IMR-90 (cell line): ENCODE data around the gene LUC7L. TPM values are rescaled to one million over a fixed set of nuclear protein-coding genes. Genes with fewer than 3 reads are reported as not detected.

ENCODE experiments used
- ATAC-seq: fragments of 200-7000 bp; cut with Tn5 transposase; 2 replicates; pipeline ENCODE4 v1.9.1; 2020; ENCODE audit warnings: low read depth, mild to moderate bottlenecking, moderate library complexity
- BruUV-seq: library from RNA; stranded (reverse); fragments of 400-500 nt; replicated peaks from 2 replicates; lab custom pipeline; 2021; lab: Mats Ljungman, UMichigan
- CTCF ChIA-PET: fragments of 300-600 bp; formaldehyde crosslinking; extraction: SDS; loops from one replicate; lab custom pipeline; 2021; ENCODE audit warnings: antibody characterized with exemption; lab: Yijun Ruan, JAX
- POLR2A ChIA-PET: fragments of 300-600 bp; sonication (Branson Sonifier 250); formaldehyde crosslinking; loops from one replicate; lab custom pipeline; 2022; ENCODE audit warnings: antibody characterized with exemption; ENCODE audit not compliant: unreplicated experiment; lab: Charles Lee
- DNase-seq: peaks from one replicate; pipeline ENCODE4 v3.0.0; 2013
- H2AFZ ChIP-seq: replicated peaks from 2 replicates; pipeline ENCODE3; 2013; ENCODE audit warnings: low read length, mild to moderate bottlenecking; ENCODE audit not compliant: poor library complexity
- H2AK5ac ChIP-seq: 2 replicates; pipeline ENCODE4 v1.6.1; 2013; ENCODE audit warnings: low read depth, low read length, inconsistent platforms
- H2AK9ac ChIP-seq: replicated peaks from 2 replicates; pipeline ENCODE3; 2013; ENCODE audit warnings: mild to moderate bottlenecking, low read depth, low read length, moderate library complexity; ENCODE audit not compliant: poor library complexity
- H2BK120ac ChIP-seq: 2 replicates; pipeline ENCODE4 v1.6.1; 2013; ENCODE audit warnings: low read depth, low read length, inconsistent platforms
- H2BK15ac ChIP-seq: 3 replicates; pipeline ENCODE4 v1.6.1; 2013; ENCODE audit warnings: low read depth, low read length, inconsistent platforms
- H2BK20ac ChIP-seq: 2 replicates; pipeline ENCODE4 v1.6.1; 2013; ENCODE audit warnings: low read depth, mild to moderate bottlenecking, inconsistent platforms, low read length, moderate library complexity
- H2BK5ac ChIP-seq: 2 replicates; pipeline ENCODE4 v1.6.1; 2013; ENCODE audit warnings: mild to moderate bottlenecking, low read depth, low read length, inconsistent platforms; ENCODE audit not compliant: poor library complexity, severe bottlenecking
- H3K14ac ChIP-seq: replicated peaks from 2 replicates; pipeline ENCODE4 v1.6.1; 2013; ENCODE audit warnings: low read depth, low read length, inconsistent platforms
- H3K18ac ChIP-seq: 2 replicates; pipeline ENCODE4 v1.6.1; 2013; ENCODE audit warnings: low read depth, low read length, control low read depth
- H3K23ac ChIP-seq: 2 replicates; pipeline ENCODE4 v1.6.1; 2013; ENCODE audit warnings: low read depth, low read length, inconsistent platforms
- H3K27ac ChIP-seq: 2 replicates; pipeline ENCODE4 v1.5.1; 2013; ENCODE audit warnings: mild to moderate bottlenecking, control low read depth, low read length; ENCODE audit not compliant: insufficient read depth
- H3K27me3 ChIP-seq: 2 replicates; pipeline ENCODE4 v1.6.1; 2013; ENCODE audit warnings: low read length; ENCODE audit not compliant: control insufficient read depth, insufficient read depth
- H3K36me3 ChIP-seq: 2 replicates; pipeline ENCODE4 v1.6.1; 2013; ENCODE audit warnings: low read length, mixed read lengths; ENCODE audit not compliant: control insufficient read depth, insufficient read depth
- H3K4ac ChIP-seq: 2 replicates; pipeline ENCODE4 v1.6.1; 2013; ENCODE audit warnings: low read depth, low read length, inconsistent platforms
- H3K4me1 ChIP-seq: 2 replicates; pipeline ENCODE4 v1.6.1; 2013; ENCODE audit warnings: low read length, mixed read lengths; ENCODE audit not compliant: control insufficient read depth, insufficient read depth
- H3K4me2 ChIP-seq: 2 replicates; pipeline ENCODE4 v1.6.1; 2013; ENCODE audit warnings: low read depth, mild to moderate bottlenecking, control low read depth, low read length, moderate library complexity
- H3K4me3 ChIP-seq: 2 replicates; pipeline ENCODE4 v1.5.1; 2013; ENCODE audit warnings: low read depth, mild to moderate bottlenecking, control low read depth, low read length, moderate library complexity; ENCODE audit not compliant: insufficient read depth
- H3K56ac ChIP-seq: 2 replicates; pipeline ENCODE4 v1.6.1; 2013; ENCODE audit warnings: low read length, inconsistent platforms; ENCODE audit not compliant: insufficient read depth; ENCODE audit errors: extremely low read depth
- H3K79me1 ChIP-seq, 2 experiments: 2 replicates each; pipeline ENCODE4 v1.6.1; 2013; ENCODE audit warnings: low read length in 2 of 2, inconsistent platforms in 1 of 2, low read depth in 1 of 2
- H3K9ac ChIP-seq: 2 replicates; pipeline ENCODE4 v1.6.1; 2013; ENCODE audit warnings: low read depth, low read length, control low read depth
- H3K9me1 ChIP-seq: 2 replicates; pipeline ENCODE4 v1.6.1; 2013; ENCODE audit warnings: low read length, inconsistent platforms; ENCODE audit not compliant: insufficient read depth
- H3K9me3 ChIP-seq: 2 replicates; pipeline ENCODE4 v1.6.1; 2013; ENCODE audit warnings: low read length; ENCODE audit not compliant: control insufficient read depth, insufficient read depth
- H4K20me1 ChIP-seq: 2 replicates; pipeline ENCODE4 v1.6.1; 2013; ENCODE audit warnings: low read length, inconsistent platforms; ENCODE audit not compliant: insufficient read depth
- H4K5ac ChIP-seq: 2 replicates; pipeline ENCODE4 v1.6.1; 2013; ENCODE audit warnings: mild to moderate bottlenecking, low read depth, low read length, control low read depth
- H4K8ac ChIP-seq, 2 experiments: 2 replicates each; pipeline ENCODE4 v1.6.1; 2013; ENCODE audit warnings: low read depth in 2 of 2, low read length in 2 of 2, control low read depth in 1 of 2, inconsistent platforms in 1 of 2
- H4K91ac ChIP-seq: 2 replicates; pipeline ENCODE4 v1.6.1; 2013; ENCODE audit warnings: low read depth, low read length, inconsistent platforms; ENCODE audit not compliant: insufficient read depth
- BHLHE40 ChIP-seq: fragments of 150-350 bp; IDR thresholded peaks from 2 replicates; pipeline ENCODE4 v1.6.1; 2016; ENCODE audit warnings: mild to moderate bottlenecking, low read depth, low read length
- CEBPB ChIP-seq: IDR thresholded peaks from 2 replicates; pipeline ENCODE4 v1.6.1; 2012; ENCODE audit warnings: low read depth, low read length, improper control_type of control experiment
- CHD1 ChIP-seq: IDR thresholded peaks from 2 replicates; pipeline ENCODE4 v1.6.1; 2012; ENCODE audit warnings: low read depth, low read length, improper control_type of control experiment
- FOS ChIP-seq: fragments of 150-350 bp; IDR thresholded peaks from 2 replicates; pipeline ENCODE4 v1.6.1; 2016; ENCODE audit warnings: low read depth, low read length
- MAFK ChIP-seq: IDR thresholded peaks from 2 replicates; pipeline ENCODE4 v1.6.1; 2012; ENCODE audit warnings: low read depth, low read length, improper control_type of control experiment
- MXI1 ChIP-seq: IDR thresholded peaks from 2 replicates; pipeline ENCODE4 v1.6.1; 2012; ENCODE audit warnings: low read depth, mild to moderate bottlenecking, low read length, moderate library complexity, borderline replicate concordance
- NFE2L2 ChIP-seq: fragments of 150-350 bp; IDR thresholded peaks from 2 replicates; pipeline ENCODE4 v1.6.1; 2016; ENCODE audit warnings: low read depth, mild to moderate bottlenecking, low read length
- RAD21 ChIP-seq: IDR thresholded peaks from 2 replicates; pipeline ENCODE4 v1.6.1; 2012; ENCODE audit warnings: low read length, improper control_type of control experiment
- RFX5 ChIP-seq: IDR thresholded peaks from 2 replicates; pipeline ENCODE4 v1.8.0; 2012; ENCODE audit warnings: low read depth, mild to moderate bottlenecking, low read length, moderate library complexity
- SMC3 ChIP-seq: fragments of 150-350 bp; IDR thresholded peaks from 2 replicates; pipeline ENCODE4 v1.6.1; 2016; ENCODE audit warnings: low read depth, mild to moderate bottlenecking, antibody characterized with exemption, low read length, moderate library complexity
- WGBS, 2 experiments: methylation state at CpG; one replicate each; pipeline versions ENCODE4 v1.1.5 to v1.1.7; 2013; ENCODE audit warnings: missing lambda C conversion rate in 2 of 2; ENCODE audit not compliant: insufficient read length in 1 of 2; ENCODE audit errors: extremely low coverage in 2 of 2; 5-methylcytosine and 5-hydroxymethylcytosine counted together
- dilution Hi-C: fragments of 300-500 bp; cut with HindIII; formaldehyde crosslinking; loops from one replicate; pipeline ENCODE4 v1.14.3; 2018; ENCODE audit warnings: low sequenced_read_pairs; ENCODE audit not compliant: unreplicated experiment
- in situ Hi-C: fragments of 300-500 bp; cut with MboI; formaldehyde crosslinking; loops from 3 replicates; pipeline ENCODE4 v1.14.3; 2019; ENCODE audit warnings: low sequenced_read_pairs, inconsistent platforms, mixed read lengths
- intact Hi-C: fragments of 100-400 bp; cut with micrococcal nuclease; formaldehyde crosslinking; loops from 2 replicates; pipeline ENCODE4 v1.10.0; 2022
- polyA plus RNA-seq, 3 experiments: library from polyadenylated mRNA; depleted of rRNA; stranded (reverse); fragments of >200 nt; gene quantifications; 2 replicates each; pipeline ENCODE4 v1.2.3, GENCODE V29; 2012; ENCODE audit warnings: low replicate concordance in 1 of 3
- total RNA-seq: library from RNA; depleted of rRNA; stranded (reverse); fragments of >200 nt; gene quantifications from 2 replicates; pipeline ENCODE4 v1.2.3, GENCODE V29; 2012
- TF ChIP-seq, protein P1 (sequence below): fragments of 150-350 bp; IDR thresholded peaks from 2 replicates; pipeline ENCODE4 v1.6.1; 2017; ENCODE audit warnings: mild to moderate bottlenecking, antibody characterized with exemption, low read length, low read depth

The LUC7L gene
- total and polyA plus RNA-seq, 2 of the 4 experiments (the other 2 are of a cell fraction): 21.5 to 55.6 TPM

DNA sequence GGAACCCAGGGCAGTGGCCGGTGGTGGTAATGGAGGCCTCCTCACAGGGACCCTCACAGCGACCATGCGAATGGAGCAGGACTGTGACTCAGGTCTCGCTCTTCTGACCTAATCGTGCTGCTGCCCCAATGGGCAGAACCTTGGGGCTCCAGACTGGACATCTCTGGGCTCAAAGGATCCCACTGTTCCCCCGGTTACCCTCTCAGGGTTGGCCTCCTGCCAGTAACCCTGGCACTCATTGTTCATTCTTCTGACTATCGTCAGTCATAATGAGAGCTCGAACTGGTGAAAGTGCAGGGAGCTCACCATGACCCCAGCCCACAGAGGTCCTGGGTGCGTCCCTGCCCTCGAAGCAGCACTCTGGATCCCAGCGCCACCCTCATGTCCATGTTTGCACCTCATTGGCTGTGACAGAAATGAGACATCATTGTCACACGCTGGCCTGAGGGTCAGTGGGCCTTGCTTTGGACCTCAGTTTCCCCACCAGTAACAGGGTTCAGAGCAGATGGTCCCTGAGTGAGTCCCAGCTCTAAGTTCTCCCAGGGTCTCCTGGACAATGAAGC is 86.8 kb downstream of the LUC7L start:
- TF ChIP-seq FOS: no peak
- no peak for TF ChIP-seq BHLHE40
- no peak for TF ChIP-seq SMC3
- TF ChIP-seq, protein P1, sequence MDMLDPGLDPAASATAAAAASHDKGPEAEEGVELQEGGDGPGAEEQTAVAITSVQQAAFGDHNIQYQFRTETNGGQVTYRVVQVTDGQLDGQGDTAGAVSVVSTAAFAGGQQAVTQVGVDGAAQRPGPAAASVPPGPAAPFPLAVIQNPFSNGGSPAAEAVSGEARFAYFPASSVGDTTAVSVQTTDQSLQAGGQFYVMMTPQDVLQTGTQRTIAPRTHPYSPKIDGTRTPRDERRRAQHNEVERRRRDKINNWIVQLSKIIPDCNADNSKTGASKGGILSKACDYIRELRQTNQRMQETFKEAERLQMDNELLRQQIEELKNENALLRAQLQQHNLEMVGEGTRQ: no peak
- TF ChIP-seq CHD1: no peak
- no peak for TF ChIP-seq NFE2L2
- TF ChIP-seq MXI1: no peak
- TF ChIP-seq CEBPB: no peak
- TF ChIP-seq RFX5: no peak
- TF ChIP-seq RAD21: no peak
- no peak for TF ChIP-seq MAFK
- CTCF ChIA-PET: no interaction called here

More for the DNA sequence above, 86.8 kb downstream of the LUC7L start:
- Histone ChIP-seq H2AK9ac (peak overlapping the region; percentile 70), H3K4me1 (no peaks in the 10 kb centered on the region), H3K56ac (no peak overlapping the region), H3K9ac (no peak overlapping the region), H3K23ac (no peak overlapping the region), H2BK15ac (no peak overlapping the region), H2AFZ (peak overlapping the region; percentile 49), H2BK20ac (no peak overlapping the region), H3K14ac (no peak overlapping the region), H2BK5ac (no peak overlapping the region), H3K36me3 (no peaks in the 10 kb centered on the region), H2BK120ac (no peak overlapping the region), H4K5ac (no peak overlapping the region), H3K18ac (no peak overlapping the region), H4K91ac (no peak overlapping the region), H3K27ac (no peak overlapping the region), H2AK5ac (no peak overlapping the region), H4K20me1 (no peaks in the 10 kb centered on the region), H3K4ac (no peak overlapping the region), H3K4me3 (no peak overlapping the region), H3K79me1 (peaks cover 0 to 5% of the 10 kb centered on the region in 2 experiments; a peak in 3 of 4 replicates), H3K27me3 (no peaks in the 10 kb centered on the region), H3K9me1 (no peaks in the 10 kb centered on the region; the same call in 1 of the 2 replicates), H4K8ac (no peak overlapping the region), H3K4me2 (no peak overlapping the region), H3K9me3 (no peaks in the 10 kb centered on the region)
- intact Hi-C loops (no loop called here), dilution Hi-C loops (no loop called here), in situ Hi-C loops (no loop called here)
- BruUV-seq: no TSS peak
- WGBS, 2 experiments: 85% methylated on average over 8 of the region's 12 CpGs; no CpG with 5 or more reads in 1 of the 2 experiments
- DNase-seq (no peak), ATAC-seq (no peak)
- POLR2A ChIA-PET: no interaction called here
